ENCODE results near the gene IFT122.
A peak's percentile ranks its signal among the peaks of the same experiment; 100 is the strongest.

Gene IFT122

GRCh38 chr3:129432671-129433070 lies 7.4 kb upstream of the IFT122 start:
- intact Hi-C loops (cut with DNase I): no loop called here
- no peak for DNase-seq

- intact Hi-C loops (cut with DNase I): no loop called here
- DNase-seq: no peak
Observed at GRCh38 chr3:129433565-129433964, 6.5 kb upstream of the IFT122 start.

- DNase-seq: no peak
- intact Hi-C loops (cut with DNase I): no loop called here
Observed at GRCh38 chr3:129434140-129434539, 5.9 kb upstream of the IFT122 start.

- intact Hi-C loops (cut with DNase I): loop anchor here (5.0 kb wide), 1 partner anchor 38 kb away; no protein-coding TSS in a partner anchor
Observed at GRCh38 chr3:129435367-129435766, 4.7 kb upstream of the IFT122 start.

GRCh38 chr3:129439226-129439816 lies 703 bp upstream of the IFT122 start:
- DNase-seq: peak in 3 of 10 donors; percentile 15 to 85 (median 64)
- intact Hi-C loops (cut with DNase I): loop anchor here (5.0 kb wide), 1 partner anchor 42 kb away; no protein-coding TSS in a partner anchor

More at GRCh38 chr3:129435367-129435766, 4.7 kb upstream of the IFT122 start:
- no peak for DNase-seq

- intact Hi-C loops (cut with DNase I): loop anchor here (5.0 kb wide), 1 partner anchor 47 kb away; no protein-coding TSS in a partner anchor
- DNase-seq: no peak
Observed at GRCh38 chr3:129440618-129441190, 680 bp downstream of the IFT122 start.

GRCh38 chr3:129441215-129441614 lies 1.2 kb downstream of the IFT122 start:
- no peak for DNase-seq
- intact Hi-C loops (cut with DNase I): loop anchor here (5.0 kb wide), 1 partner anchor 46 kb away; no protein-coding TSS in a partner anchor

- peak in 5 of 10 donors; percentile 13 to 82 (median 34) for DNase-seq
- intact Hi-C loops (cut with DNase I): loop anchor here (5.0 kb wide), 1 partner anchor 46 kb away; no protein-coding TSS in a partner anchor
Observed at GRCh38 chr3:129441782-129442181, 1.8 kb downstream of the IFT122 start.

GRCh38 chr3:129442486-129442885 lies 2.5 kb downstream of the IFT122 start:
- intact Hi-C loops (cut with DNase I): loop anchor here (5.0 kb wide), 1 partner anchor 45 kb away; no protein-coding TSS in a partner anchor
- DNase-seq: no peak

- intact Hi-C loops (cut with DNase I): loop anchor here (5.0 kb wide), 1 partner anchor 44 kb away; no protein-coding TSS in a partner anchor
- no peak for DNase-seq
Observed at GRCh38 chr3:129442947-129443346, 2.9 kb downstream of the IFT122 start.

GRCh38 chr3:129445471-129445870 lies 5.4 kb downstream of the IFT122 start:
- no peak for DNase-seq
- intact Hi-C loops (cut with DNase I): no loop called here

- intact Hi-C loops (cut with DNase I): no loop called here
- no peak for DNase-seq
Observed at GRCh38 chr3:129446926-129447325, 6.9 kb downstream of the IFT122 start.

- intact Hi-C loops (cut with DNase I): no loop called here
- no peak for DNase-seq
Observed at GRCh38 chr3:129448186-129448895, 8.3 kb downstream of the IFT122 start.

GRCh38 chr3:129449279-129450115 lies 9.5 kb downstream of the IFT122 start:
- intact Hi-C loops (cut with DNase I): no loop called here

GRCh38 chr3:129453732-129454131 lies 13.7 kb downstream of the IFT122 start:
- DNase-seq: no peak
- intact Hi-C loops (cut with DNase I): no loop called here

More at GRCh38 chr3:129449279-129450115, 9.5 kb downstream of the IFT122 start:
- DNase-seq: no peak

GRCh38 chr3:129460155-129460554 lies 20.1 kb downstream of the IFT122 start:
- intact Hi-C loops (cut with DNase I): no loop called here
- DNase-seq: no peak

GRCh38 chr3:129460572-129460971 lies 20.5 kb downstream of the IFT122 start:
- no peak for DNase-seq
- intact Hi-C loops (cut with DNase I): no loop called here

- intact Hi-C loops (cut with DNase I): no loop called here
- DNase-seq: no peak
Observed at GRCh38 chr3:129461022-129461421, 21.0 kb downstream of the IFT122 start.

GRCh38 chr3:129461461-129462146 lies 21.6 kb downstream of the IFT122 start:
- DNase-seq: no peak

More at GRCh38 chr3:129461461-129462146, 21.6 kb downstream of the IFT122 start:
- intact Hi-C loops (cut with DNase I): no loop called here

Data from posterior cingulate gyrus (tissue), 11 donors.